Activated CD4-positive, alpha-beta T cell treated with anti-CD3 and anti-CD28 coated beads, Interleukin-2, amount 50 U/mL, for 16 hours (primary cell): ENCODE data around the gene HM13.
"Not testable (repeated sequence)": the region's sequence is repeated elsewhere in the genome, so short reads cannot be mapped to it uniquely, and the experiment has no call there.

Experiments used
- DNase-seq: peaks from one replicate; pipeline ENCODE4 v3.0.0-alpha.2; 2020

Gene HM13

DNA sequence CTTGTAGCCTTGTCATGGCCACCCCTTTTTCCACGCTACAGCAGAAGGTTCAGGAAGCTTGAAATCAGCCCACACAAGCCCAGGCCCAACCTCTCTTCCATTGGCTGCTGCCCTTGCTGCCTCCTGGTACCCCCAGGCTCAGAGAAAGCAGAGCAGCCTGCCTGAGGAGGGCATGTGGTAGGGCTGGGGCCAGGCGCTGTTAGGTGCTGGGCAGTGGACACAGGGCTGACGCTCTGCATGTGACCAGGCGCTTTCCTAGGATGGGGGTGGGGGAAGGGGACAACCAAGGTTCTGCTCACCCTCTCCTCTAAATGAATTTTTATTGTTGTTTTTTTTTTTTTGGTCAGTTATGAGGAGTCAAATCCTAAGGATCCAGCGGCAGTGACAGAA is 54.5 kb downstream of the HM13 start:
- DNase-seq: no peak

DNA sequence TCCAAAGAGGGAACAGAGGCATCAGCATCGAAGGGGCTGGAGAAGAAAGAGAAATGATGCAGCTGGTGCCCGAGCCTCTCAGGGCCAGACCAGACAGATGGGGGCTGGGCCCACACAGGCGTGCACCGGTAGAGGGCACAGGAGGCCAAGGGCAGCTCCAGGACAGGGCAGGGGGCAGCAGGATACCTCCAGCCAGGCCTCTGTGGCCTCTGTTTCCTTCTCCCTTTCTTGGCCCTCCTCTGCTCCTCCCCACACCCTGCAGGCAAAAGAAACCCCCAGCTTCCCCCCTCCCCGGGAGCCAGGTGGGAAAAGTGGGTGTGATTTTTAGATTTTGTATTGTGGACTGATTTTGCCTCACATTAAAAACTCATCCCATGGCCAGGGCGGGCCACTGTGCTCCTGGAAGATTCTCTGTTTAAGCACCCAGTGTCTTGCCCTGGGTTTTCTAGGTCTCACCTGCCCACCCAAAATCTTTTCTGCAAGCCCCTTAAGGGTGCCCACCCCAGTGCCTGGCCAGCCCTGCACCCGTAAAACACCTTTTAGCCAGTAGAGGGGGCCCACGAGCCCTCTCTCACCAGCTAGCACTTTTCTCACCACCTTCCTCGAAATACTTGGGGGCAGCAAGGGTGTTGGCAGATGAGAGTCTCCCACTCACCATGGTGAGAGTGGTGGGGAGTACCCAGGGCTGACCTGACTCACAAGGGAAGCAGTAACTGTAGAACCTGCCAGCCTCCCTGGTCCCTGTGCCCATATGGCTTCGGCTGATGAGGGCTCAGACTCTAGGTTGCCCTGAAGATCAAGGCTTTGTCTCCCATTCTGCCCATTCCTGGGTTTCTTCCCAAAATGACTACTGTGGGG is 55.1 kb downstream of the HM13 start:
- DNase-seq: peak; percentile 53

DNA sequence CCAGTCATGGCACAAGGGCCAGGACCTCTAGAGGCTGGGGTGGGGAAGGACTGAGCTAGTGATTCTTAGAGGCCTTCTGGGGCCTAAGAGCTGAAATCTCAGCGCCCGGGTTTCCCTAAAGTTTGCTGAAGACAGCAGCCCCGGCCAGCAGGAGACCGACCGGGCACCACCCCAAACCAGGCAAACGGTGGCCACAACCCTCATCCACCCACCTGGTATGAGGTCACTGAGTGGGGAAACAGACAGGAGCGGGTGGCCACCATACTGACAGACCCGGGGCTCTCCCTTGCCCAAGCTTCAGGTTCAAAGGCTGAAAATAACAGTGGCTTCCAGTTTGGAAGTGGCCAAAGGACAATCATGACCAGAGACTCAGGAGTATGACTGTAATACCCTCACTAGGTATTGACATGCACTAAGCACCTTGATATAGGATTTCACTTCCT is 55.8 kb downstream of the HM13 start:
- DNase-seq: no peak

DNA sequence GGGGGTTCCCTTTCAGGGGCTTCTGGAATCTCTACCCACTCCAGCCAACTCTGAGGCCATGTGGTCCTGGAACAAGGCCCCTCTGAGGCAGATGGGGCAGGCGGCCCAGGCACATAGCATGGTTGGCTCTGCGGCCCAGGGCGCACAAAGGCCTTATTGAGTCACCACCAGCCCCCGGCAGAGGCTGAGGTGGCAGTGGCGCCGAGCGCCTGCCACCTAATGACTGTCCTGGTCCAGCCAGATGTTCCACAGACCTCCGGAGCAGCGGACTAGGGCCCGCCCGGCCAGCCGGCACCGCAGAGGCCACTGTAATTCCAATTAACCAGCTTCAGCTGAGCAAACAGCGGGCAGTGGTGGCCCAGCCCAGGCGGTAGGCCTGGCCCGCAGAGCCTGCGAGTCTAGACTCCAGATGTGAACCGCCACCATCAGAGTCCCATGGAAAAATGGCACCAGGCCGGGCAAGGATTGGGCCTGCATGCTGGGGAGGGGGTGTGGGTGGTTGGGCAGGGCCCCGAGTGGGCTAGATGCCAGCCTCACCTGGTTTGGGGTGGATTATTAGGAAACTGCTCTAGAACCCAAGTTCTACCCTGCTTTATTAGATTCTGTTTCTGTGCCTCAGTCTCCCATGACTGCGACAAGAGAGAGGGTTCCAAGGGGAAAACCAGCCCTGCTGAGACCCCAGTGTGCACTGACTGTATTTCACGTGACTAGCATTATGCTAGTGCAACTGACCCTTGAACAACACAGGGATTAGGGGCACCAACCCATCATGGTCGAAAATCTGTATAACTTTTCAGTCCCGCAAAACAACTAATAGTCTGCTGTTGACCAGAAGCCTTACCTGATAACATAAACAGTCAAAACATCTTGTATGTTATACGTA is 56.7 kb downstream of the HM13 start:
- no peak for DNase-seq

DNA sequence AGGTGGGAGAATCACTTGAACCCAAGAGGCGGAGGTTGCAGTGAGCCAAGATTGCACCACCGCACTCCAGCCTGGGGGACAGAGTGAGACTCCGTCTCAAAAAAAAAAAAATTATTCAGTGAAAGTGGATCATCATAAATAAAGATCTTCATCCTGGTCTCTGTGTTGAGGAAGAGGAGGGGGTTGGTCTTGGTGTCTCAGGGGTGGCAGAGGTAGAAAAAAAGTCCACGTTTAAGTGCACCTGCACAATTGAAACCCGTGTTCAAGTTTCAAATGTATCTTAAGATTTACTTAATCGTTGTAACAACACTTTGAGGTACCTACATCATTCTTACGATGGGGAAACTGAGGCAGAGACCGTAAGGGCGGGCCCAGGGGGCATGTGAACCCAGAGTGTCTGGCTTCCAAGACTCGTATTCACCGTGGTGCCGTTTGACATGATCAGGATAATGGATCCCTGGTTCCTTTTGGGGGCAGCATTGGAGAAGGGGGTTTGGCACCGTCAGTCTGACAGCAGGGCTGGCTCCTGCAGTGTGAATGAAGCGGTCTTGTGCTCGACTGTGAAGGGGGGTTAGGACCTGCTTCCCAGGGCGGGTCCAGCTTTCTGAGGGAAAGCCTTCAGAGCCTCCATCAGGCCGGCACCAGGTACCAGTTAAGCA is 57.9 kb downstream of the HM13 start:
- peak; percentile 16 for DNase-seq

DNA sequence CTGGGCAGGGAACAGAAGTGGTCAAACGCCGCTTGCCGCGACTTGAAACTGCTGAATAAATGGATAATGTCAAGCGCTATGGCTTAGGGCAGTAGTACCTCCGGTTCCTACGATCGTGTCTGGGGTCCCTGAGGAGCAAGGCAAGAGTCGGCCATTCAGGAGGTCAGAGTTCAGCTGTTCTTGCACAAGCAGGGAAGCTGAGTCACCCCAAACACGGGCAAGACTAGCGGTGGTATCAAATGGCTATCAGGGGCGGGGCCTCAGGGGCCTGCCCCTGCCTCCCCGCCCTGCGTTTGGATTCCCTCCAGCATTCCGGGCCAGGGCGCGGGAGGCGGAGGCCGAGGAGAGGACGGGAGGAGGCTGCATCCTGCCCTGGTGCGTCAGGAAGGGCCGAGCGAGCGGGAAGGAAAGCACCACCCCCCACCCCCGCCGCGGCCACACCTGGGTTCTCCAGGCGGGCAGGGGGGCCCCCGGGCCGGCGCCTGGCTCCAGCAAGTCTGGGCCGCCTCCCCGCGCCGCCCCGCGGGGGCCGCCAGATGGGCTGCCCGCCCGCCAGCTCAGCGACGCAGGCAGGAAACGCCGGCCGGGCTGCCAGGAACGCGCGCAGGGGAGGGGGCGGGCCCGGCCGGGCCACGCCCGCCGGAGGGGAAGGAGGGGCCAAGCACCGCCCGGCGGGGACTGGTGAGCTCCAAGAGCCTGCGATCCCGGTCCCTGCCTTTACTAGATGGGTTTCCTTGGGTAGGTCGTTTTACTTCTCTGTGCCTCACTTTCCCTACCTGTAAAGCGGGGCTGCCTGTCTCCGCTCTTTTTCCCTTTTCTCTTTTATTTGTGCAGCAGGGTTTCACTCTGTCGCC is 58.7 kb downstream of the HM13 start:
- peak; percentile 89 for DNase-seq

DNA sequence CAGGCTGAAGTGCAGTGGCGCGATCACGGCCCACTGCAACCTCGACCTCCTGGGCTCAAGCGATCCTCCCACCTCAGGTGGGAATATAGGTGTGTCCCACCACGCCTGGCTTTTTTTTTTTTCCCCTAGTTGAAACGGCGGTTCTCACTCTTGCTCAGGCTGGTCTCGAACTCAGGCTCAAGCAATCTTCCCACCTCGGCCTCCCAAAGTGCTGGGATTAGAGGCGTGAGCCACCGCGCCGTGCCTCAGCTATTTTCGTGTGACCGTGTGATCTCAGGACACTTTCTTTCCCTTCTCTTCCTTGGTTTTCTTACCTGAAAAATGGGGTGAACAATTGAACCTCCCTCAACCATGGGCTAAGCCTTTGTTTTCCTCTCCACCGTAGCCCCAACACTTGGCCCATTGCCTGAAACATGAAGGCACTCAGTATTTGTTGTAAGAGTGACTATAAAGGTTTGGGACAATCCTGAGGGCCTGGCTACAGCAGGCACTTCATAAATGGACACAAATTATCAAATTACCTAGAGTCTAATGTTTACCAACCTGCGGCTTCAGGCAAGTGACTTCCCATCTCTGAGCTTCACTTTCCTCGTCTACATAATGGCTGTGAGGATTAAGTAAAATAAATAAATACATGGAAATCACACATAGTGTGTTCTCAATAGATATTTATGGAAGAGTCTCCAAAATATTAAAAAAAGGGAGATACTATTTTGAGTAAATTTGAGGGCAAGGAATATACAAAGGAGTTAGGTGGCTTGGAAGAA is 59.5 kb downstream of the HM13 start:
- no peak for DNase-seq

DNA sequence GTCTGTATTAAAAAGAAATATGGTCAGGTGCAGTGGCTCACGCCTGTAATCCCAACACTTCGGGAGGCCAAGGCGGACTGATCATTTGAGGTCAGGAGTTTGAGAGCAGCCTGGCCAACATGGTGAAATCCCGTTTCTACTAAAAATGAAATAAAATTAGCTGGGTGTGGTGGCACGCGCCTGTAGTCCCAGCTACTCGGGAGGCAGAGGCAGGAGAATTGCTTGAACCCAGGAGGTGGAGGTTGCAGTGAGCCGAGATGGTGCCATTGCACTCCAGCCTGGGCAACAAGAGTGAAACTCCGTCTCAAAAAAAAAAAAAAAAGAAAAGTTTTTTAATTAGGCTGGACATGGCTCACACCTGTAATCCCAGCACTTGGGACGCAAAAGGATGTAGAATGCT is 60.7 kb downstream of the HM13 start:
- DNase-seq: not testable (repeated sequence)

DNA sequence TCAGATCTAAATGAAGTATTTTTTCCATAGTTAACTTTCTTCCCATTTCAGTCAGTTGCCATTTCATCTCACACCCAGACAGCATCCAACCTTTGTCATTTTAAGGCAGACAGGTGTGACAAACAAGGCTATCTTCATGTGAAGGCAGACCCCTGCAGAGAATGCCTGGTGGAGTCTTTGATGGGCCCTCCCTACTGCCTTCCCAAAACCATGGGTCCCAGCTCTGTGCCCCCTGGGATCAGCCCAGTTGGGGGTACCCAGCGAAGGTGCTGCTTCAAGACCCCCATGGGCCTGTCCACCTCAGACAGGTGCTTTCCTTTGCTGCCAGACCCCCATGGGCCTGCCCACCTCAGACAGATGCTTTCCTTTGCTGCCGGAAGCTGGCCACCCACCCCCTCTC is 62.5 kb downstream of the HM13 start:
- DNase-seq: no peak

DNA sequence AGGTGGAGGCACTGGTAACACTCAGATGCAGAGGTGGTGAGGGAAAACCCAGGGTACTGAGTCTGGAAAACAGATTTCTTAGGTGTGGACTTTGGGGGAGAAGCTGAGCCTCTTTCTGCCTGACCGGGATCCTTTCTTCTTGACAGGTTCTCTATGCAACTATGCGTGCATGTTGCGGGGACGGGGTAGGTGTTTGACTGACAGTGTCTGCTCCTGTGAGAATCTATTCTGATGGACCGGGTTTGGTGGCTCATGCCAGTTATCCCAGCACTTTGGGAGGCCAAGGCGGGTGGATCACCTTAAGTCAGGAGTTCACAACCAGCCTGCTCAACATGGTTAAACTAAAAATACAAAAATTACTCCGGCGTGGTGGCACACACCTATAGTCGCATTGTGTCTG is 63.0 kb downstream of the HM13 start:
- DNase-seq: no peak

DNA sequence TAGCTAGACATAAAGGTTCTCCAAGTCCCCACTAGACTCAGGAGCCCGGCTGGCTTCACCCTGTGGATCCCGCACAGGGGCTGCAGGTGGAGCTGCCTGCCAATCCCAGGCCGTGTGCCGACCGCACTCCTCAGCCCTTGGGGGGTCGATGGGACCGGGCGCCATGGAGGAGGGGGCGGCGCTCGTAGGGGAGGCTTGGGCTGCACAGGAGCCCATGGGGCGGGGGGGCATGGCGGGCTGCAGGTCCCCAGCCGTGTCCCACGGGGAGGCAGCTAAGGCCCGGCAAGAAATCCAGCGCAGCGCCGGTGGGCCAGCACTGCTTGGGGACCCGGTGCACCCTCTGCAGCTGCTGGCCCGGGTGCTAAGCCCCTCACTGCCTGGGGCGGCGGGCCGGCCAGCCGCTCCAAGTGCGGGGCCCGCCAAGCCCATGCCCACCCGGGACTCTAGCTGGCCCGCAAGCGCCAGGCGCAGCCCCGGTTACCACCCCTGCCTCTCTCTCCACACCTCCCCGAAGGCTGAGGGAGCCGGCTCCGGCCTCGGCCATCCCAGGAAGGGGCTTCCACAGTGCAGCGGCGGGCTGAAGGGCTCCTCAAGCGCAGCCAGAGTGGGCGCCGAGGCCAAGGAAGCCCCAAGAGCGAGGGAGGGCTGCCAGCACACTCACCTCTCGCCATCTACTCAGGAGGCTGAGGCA is 64.4 kb downstream of the HM13 start:
- DNase-seq: no peak

DNA sequence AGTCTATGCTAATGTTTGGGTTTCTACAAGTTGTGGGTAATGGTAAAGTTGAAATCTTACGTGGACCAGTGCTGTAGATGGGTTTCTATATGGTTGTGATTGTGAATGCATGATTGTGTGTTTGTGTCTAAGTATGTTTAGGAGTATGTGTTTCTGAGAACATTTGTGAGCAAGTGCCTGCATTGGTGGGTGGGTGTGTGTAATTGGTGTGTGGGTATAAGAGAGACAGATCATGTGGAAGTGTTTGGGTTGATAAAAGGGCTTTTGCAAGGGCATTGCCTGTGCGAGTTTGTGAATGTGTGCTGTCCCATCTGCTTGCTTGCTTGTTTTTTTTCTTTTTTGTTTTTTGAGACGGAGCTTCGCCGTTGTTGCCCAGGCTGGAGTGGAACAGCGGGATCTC is 65.0 kb downstream of the HM13 start:
- no peak for DNase-seq

DNA sequence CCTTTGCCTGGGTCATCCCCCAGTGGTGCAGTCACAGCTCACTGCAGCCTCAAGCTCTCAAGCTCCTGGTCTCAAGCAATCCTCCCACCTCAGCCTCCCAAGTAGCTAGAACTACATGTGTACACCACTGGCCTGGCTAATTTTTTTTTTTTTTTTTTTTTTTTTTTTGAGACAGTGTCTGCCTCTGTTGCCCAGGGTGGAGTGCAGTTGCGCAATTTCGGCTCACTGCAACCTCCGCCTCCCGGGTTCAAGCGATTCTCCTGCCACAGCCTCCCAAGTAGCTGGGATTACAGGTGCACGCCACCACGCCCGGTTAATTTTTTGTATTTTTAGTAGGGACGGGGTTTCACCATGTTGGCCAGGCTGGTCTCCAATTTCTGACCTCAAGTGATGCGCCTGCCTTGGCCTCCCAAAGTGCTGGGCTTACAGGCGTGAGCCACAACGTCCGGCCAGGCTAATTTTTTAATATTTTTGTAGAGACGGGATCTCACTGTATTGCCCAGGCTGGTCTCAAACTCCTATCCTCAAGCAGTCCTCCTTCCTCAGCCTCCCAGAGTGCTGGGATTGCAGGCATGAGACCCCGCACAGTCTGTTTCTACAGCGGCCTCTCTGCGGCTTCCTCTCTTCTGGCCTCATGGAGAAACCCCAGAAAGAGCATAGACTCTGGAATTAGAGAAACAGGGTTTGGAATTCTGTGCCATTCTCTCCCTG is 65.9 kb downstream of the HM13 start:
- DNase-seq: not testable (repeated sequence)

DNA sequence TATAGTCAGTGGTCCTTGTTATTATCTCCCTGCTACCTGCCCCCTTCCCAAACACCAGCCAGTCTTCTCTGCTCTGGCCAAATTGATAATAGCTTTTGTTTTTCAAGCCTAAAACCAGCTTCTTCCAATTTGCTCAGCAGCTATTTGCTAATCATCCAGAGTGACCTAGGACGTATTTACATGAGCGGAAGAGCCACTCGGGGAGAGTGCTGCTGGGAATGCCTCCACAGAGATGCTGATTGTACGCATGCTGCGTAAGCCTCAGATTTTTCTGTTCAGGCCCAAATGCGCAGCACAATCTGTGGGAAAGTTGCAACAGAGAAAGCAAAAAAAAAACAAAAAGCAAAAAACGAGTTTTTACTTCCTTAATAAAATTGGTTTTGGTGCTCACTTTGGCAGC is 66.5 kb downstream of the HM13 start:
- DNase-seq: no peak

DNA sequence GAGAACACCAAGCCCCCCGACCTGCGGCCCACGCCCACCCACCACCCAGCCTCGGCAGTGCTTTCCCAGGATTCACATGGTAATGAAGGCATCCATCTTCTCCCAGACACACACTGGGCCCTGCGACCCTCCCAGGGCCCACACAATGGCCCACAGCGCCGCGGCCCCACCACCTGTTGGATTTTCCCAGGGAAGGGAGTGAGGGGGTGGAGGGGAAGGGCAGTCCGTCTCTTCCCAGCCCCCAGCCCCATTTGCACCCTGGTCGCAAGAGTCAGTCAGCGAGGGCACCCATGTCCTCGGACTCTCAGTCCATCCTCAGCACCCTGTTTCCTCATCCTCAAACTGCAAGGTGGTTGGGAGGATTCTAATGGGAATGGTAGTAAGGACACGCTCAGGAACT is 67.1 kb downstream of the HM13 start:
- no peak for DNase-seq

DNA sequence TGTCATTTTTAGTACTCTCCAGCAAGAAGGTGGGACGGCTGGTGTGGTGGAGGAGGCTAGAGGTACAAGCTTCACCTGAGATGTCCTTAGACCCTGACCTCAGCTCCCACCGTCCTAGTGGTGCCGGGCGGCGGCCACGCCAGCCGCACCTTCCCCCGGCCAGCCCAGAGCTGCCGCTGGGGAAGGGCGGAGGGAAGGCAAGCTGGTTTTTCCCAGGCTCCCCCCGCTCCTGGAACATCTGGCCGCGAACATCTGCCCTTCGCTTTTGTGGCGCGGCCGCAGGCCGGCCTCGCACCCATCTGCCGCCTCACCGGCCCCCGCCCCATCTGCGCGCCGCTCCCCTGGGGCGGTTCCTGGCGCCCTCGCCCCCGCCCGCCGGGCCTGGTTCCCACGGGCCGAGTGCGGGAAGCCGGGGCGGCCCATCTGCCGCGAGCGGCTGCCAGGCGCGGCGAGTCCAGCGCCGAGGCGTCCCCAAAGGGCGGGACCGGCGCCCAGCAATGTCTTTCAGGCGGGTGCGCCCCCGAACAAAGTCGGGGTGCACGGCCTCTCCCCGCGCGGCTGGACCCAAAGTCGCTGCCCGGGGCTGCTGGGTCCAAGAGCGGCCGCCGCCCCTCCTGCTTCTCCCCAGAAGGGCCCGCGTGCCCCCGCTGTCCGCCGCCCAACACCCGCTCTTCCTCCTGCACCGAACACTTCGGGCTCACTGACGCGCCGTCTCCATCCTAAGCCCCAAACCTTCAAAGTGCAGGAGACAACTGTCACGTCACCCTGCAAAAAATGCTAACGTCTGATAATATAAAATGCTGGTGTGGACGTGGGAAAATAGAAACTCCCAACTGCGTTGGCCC is 73.5 kb downstream of the HM13 start:
- no peak for DNase-seq

DNA sequence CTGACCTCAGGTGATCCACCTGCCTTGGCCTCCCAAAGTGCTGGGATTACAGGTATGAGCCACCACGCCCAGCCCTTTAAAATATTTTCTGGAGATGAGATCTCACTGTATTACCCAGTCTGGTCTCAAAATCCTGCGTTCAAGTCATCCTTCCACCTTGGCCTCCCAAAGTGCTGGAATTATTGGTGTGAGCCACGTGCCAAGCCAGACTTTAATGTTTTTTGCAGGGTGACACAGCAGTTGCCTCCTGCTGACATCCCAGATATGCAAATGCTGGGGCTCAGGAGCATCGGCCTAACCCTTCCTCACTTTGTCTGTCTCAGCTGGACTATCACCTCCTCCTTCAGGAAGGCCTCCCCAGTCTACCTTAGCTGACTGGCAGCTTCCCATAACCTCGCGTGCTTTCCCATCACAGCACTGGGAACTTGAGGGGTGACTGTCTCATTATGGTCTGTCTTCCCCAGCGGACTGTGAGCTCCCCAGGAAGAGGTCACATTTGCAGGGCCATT is 76.5 kb downstream of the HM13 start:
- no peak for DNase-seq

DNA sequence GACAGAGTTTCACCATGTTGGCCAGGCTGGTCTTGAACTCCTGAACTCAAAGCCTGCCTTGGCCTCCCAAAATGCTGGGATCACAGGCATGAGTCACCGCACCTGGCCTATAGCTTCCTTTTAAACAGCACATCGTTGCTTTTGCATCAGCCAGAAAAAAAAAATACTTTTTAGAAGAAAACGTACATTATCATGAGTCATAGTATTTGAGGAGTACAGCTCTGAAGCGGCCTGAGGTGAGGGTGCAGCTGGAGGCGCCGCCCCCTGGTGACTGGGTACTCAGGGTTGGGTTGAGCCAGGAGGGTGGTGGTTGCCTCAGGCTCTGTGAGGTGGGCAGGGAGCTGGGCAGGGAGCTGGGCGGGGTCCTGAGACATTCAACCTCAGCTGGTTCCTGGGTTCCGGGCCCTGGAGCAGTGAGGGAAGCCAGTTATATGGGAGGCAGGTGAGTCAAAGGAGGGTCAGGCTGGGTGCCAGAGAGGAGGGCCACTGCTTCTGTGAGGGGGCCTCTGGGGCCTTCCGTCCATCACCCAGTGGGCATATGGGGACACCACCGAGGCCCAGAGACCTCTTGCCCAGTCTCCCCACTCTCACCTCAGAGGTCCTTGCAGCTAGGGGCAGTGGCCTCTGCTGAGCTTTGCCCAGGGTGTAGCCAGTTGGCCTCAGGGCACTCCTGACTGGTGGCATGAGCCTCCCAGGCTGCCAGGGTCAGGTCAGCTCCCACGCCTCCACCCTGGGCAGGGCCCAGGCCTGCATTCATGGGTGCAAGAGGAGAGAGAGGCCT is 79.2 kb downstream of the HM13 start:
- DNase-seq: peak; percentile 39
